GM21515 (cell line): Measurements from ENCODE around the gene ABI2.
"Not testable (repeated sequence)": the region's sequence is repeated elsewhere in the genome, so short reads cannot be mapped to it uniquely, and the experiment has no call there.

Experiments used
- ATAC-seq: cut with Tn5 transposase; IDR thresholded peaks from one replicate; pipeline ENCODE4 v1.9.1; 2021; ENCODE audit not compliant: unreplicated experiment

ABI2 gene

DNA sequence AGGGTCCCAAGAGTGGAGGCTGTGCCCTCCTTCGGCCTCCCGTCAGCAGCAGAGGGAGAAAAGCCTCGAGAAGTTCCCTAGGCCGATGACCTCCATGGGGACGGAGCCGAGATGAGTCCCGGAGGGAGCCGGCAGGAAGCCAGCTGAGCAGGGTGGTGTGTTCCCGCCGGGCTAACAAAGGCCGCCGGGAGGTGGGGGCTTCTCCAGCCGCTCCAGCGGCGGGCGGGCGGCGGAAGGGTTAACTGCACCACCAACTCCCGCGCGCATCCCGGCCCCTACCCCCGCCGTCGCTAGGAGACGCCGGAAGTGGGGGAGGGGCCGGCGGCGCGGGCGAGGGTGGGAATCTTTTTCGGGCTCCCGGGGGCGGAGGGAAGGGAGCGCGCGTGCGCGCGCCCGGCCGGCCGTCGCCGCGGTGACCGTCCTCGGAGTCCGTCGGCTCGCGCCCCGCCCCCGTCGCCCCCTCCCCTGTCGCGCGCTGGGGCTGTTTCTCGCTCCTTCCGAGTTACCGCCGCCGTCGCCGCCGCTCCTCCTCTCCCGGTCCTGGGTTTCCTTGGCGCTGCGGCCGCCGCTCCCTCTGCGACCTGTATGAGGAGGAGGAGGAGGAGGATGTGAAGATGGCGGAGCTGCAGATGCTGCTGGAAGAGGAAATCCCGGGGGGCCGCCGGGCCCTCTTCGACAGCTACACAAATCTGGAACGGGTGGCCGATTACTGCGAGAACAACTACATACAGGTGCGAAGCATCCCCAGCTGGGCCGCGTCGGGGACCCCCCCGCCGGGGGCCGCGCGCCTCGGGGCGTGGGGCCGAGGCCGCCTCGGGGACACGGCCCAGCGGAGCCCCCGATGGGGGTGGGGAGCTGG, at the start of gene ABI2:
Gene ABI2 (plus strand): TSS at position 494 of the 859 bp plus-strand sequence. CDS start 121 bp downstream, at position 615.
- peak; percentile 56 for ATAC-seq

DNA sequence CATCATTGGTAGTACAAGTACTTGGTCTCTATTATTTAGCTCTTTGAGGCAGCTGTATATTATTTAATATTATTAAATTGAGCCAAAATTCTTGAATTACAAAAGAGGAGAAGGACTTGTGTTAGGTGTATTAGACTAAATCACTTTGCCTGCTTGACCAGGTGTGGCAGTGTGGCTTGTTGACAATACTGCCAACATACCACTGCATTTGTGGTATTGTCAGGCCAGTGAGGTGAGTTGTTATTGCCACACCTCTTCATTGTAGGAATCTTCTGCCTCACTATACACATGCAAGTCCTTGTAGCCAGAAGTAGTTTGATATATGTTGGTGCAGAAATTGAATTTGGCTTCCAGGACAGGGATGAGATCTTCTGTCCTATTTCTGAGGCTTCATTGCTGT, 48.9 kb upstream of the ABI2 start:
- ATAC-seq, result no peak

- ATAC-seq, result no peak
Observed at GRCh38 chr2:203280428-203281064, 47.6 kb upstream of the ABI2 start.

DNA sequence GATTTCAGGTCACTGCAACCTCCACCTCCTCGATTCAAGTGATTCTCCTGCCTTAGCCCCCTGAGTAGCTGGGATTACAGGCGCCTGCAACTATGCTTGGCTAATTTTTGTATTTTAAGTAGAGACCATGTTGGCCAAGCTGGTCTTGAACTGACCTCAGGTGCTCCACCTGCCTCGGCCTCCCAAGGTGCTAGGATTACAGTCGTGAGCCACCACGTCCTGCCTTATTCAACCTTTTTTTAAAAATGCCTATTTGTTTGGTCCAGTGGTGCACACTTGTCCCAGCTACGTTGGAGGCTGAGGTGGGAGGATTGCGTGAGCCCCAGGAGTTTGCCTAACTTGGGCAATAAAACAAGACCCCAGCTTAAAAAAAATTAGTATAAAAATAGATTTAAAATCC, 46.1 kb upstream of the ABI2 start:
- no peak for ATAC-seq

DNA sequence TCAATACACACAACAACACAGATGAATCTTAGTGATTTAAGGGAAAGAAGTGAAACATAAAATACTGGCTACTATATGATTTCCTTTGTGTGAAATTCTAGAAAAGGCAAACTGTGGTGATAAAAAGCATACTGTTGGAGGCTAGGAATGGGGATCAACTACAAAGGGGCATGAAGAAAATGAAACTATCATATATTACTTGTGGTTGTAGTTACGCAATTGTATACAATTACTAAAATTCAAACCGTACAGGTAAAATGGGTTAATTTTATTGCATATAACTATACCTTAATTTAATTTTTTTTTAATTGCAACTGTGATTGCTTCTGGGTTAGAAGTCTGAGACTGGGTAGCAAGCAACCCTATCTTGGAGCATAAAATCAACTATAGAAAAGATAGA, 41.7 kb upstream of the ABI2 start:
- ATAC-seq, result no peak

DNA sequence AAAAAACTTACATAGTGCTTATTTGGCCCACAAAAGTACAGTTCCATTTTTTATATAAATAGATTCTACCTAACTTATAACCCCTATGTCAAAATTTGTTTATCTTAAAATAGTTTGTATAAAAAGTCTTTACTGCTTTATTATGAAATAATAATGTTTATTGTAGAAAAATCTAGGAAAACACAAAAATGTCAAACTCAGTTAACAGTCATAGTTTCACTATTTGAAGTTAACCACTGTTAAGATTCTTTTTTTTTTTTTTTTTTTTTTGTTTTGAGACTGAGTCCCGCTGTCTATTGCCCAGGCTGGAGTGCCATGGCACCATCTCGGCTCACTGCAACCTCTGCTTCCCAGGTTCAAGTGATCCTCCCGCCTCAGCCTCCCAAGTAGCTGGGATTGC, 26.5 kb upstream of the ABI2 start:
- ATAC-seq, result no peak

DNA sequence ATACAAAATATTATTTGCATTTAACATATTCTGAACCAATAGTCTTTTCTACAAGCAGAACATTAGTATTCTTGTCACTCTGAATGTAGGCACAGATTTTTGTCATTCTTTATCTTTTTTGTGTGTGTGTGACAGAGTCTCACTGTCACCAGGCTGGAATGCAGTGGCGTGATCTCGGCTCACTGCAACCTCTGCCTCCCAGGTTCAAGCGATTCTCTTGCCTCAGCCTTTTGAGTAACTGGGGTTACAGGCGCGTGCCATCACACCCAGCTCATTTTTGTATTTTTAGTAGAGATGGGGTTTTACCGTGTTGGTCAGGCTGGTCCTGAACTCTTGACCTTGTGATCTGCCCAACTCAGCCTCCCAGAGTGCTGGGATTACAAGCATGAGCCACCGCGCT, 25.6 kb upstream of the ABI2 start:
- not testable (repeated sequence) for ATAC-seq

- ATAC-seq, result no peak
Observed at GRCh38 chr2:203310688-203311436, 17.3 kb upstream of the ABI2 start.

- no peak for ATAC-seq
Observed at GRCh38 chr2:203326356-203326755, 1.8 kb upstream of the ABI2 start.

GRCh38 chr2:203327582-203327900, 653 bp upstream of the ABI2 start:
- no peak for ATAC-seq

DNA sequence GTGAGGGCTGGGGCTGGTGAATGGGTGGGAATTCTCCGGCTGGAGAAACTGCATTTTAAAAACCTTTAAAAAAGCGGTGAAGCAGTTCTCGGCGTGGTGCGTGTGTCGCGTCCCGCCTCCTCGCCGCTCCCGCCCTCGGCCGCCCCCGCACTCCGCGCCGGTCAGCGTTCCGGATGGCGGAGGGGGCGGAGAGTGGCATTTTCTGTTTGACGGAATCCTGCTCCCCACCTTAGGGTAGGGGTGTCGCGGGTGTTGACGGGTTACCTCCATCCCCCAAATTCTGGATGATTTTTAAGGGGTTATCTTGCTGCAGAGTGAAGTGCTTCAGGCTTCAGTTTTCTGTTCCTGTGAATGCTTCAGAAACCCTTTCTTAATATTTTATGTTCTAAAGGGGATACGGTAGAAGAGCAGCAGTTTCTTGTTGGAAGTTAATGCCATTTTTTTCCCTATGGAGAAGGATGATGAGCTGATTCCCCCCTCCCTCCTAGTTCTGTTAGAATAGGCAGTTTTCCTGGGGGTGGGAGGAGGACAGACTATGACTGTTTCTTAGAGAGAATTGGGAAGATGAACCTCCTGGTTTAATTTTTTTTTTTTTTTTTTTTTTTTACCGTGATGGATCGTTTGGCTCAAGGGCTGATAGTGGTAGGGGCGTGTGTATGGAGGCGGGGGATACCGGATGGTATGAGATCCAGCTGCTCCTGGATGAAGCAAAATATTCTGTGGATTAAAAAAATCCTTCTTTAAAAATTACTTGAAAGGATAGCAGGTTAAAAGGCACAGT, 756 bp downstream of the ABI2 start:
- peak; percentile 57 for ATAC-seq

- ATAC-seq, result no peak
Observed at GRCh38 chr2:203330434-203330833, 2.2 kb downstream of the ABI2 start.

GRCh38 chr2:203338322-203338721, 10.1 kb downstream of the ABI2 start:
- no peak for ATAC-seq

DNA sequence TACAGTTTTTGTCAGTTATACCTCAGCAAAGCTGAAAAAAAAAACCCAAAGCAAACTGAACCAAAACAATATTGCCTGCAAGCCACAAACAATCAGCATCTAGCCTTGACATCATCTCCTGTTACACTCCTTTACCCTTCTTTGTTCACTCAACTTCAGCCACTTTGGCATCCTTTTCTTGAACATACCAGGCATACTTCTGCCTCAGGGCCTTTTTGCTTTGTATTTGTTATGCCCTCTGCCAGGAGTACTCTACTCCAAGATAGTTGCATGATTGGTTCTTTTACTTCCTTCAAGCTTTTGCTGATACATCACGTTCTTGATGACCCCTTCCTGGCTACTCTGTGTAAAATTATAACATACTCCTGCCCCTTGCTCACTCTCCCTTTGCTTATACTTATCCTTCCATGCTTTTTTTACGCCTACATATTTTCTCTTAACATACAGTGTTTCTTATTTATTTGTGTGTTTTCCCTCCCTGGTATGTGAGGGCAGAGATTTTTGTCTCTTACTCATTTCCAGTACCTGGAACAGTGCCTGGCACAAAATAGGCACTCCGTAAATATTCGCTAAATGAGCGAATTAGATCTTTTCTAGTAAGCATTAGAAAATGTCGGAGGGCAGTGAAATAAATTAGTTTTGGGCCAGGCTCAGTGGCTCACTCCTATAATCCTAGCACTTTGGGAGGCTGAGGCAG, 12.7 kb downstream of the ABI2 start:
- no peak for ATAC-seq

DNA sequence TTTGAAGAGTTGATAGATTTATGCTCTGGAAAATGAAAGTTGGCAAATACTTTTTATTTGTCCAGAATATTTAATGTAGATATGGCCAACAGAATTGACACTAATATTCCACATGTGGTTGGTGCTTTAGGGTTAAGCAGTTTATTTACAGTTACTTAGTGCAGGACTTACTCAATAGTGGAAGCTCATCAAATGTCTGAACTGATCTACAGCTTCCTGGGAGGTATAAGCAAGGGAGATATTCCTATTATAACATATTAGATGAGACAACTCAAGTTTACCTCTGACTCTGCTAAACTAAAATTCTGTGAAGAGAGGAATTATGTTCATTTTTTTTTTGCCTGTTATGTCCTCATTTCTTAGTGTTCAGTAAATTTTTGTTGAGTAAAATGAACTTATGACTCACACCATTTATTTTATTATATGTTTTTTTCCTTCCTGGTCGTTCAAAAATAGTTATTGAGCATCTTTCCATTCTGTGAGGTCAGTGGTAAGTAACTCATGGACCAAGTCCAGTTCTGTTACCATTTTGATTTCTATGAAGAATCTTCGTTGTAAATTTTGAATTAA, 13.6 kb downstream of the ABI2 start:
- ATAC-seq, result no peak

DNA sequence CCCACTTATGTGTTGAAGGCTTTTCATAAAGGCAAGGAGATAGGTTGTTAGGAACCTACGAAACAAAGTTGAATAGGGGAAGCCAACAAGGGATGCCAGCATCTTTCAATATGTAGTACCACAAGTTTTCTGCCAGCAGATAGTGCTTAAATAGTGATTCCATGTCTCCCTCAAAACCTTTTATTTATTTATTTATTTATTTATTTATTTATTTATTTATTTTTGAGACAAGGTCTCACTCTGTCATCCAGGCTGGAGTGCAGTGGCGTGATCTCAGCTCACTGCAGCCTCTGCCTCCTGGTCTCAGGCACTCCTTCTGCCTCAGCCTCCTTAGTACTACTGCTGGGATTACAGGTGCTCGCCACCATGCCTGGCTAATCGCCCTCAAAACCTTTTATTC, 14.2 kb downstream of the ABI2 start:
- not testable (repeated sequence) for ATAC-seq

- ATAC-seq, result no peak
Observed at GRCh38 chr2:203344667-203345066, 16.5 kb downstream of the ABI2 start.

DNA sequence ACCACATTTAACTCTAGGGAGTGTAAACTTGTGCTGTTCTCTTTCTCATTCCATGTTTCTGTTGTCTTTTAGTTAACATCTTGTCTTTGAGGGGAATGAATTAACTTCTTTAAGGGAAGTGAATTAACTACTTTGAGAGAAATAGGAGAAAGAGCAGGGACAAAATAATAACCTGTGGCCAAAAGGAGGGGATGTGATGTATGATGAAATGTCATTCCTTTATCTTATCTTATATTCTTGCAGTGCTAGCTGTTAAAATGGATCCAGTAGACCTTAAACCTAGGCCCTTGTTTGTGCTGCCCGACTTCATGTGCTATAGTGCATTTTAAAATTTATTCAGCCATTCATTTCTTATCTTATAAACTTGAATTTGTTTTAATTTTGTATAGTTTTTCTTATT, 18.4 kb downstream of the ABI2 start:
- ATAC-seq, result no peak

- no peak for ATAC-seq
Observed at GRCh38 chr2:203347375-203347774, 19.2 kb downstream of the ABI2 start.

DNA sequence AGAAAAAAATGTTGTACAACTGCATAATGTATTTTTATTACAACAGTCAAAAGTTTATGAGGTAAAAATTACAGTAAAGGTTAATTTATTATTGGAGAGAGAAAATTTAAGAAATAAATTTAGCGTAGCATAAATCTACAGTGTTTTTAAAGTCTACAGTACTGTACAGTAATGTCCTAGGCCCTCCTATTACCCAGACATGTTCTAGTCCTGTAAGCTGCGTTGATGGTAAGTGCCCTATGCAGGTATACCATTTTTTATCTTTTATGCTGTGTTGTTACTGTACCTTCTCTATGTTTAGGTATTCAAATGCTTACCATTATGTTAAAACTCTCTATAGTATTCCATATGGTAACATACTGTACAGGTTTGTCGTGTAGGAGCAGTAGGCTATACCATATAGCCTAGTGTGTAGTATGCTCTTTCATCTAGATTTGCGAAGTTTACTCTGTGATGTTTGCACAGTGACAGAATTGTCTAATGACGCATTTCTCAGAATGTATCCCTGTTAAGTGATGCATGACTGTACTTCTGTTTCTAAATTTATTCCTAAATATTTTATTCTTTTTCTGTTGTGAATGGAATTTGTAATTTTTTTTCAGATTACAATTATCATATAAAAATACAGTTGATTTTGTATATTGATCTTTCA, 24.5 kb downstream of the ABI2 start:
- ATAC-seq, result no peak
